ENCODE results near the gene FRAS1. TPM values are rescaled to one million over a fixed set of nuclear protein-coding genes. Genes with fewer than 3 reads are reported as not detected.

FRAS1 gene
- total and polyA plus RNA-seq, 2 donors (not counting 3 experiments of a cell fraction or from before 2014, with no cell fraction given), result 1.4 to 3.6 TPM

DNA sequence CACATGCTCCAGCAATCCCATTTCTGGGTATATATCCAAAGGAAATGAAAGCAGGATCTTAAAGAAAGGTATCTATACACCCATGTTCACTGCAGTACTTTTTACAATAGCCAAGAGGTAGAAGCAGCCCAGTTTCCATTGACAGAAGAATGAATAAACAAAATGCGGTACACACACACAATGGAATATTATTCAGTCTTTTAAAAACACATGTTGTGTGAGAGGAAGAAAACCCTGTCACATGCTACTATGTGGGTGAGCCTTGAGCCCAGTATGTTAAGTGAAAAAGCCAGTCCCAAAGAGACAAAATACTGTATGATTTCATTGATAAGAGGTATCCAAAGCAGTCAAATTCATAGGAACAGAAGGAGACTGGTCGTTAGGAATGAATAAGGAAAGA, 500.7 kb downstream of the FRAS1 start:
- H3K9me1 ChIP-seq (replicated peaks; ENCODE audit: control insufficient read depth, extremely low read depth, insufficient read depth, low read length), result no peaks in the 10 kb centered on the region
- peak; percentile 33 for DNase-seq (ENCODE audit: low read depth, low spot score)
- FAIRE-seq, result no peak
- intact Hi-C loops (cut with micrococcal nuclease), result no loop called here
- TF ChIP-seq JUN (IDR thresholded peaks at IDR 0.05; ENCODE audit: borderline replicate concordance, insufficient read depth, insufficient read length, low read depth), result no peak
- no peak for TF ChIP-seq FOS (IDR thresholded peaks at IDR 0.05; ENCODE audit: borderline replicate concordance, insufficient read depth, low read length)
- no peak for TF ChIP-seq POLR2AphosphoS5 (IDR thresholded peaks at IDR 0.05; ENCODE audit: insufficient read depth, low read depth, low read length)
- no peak for TF ChIP-seq GATA2 (IDR thresholded peaks at IDR 0.05; ENCODE audit: insufficient read depth, insufficient read length, low read depth, low read length)
- no peak for TF ChIP-seq MAX (IDR thresholded peaks at IDR 0.05; ENCODE audit: insufficient read depth, insufficient read length)
- TF ChIP-seq MYC (IDR thresholded peaks at IDR 0.05; ENCODE audit: low read depth, low read length), result no peak
- no peak for TF ChIP-seq POLR2A (IDR thresholded peaks at IDR 0.05; ENCODE audit: low read depth, low read length)
- no peak for TF ChIP-seq EZH2 (IDR thresholded peaks at IDR 0.05; ENCODE audit: borderline replicate concordance, low read depth, low read length, severe bottlenecking)
- TF ChIP-seq, protein P1, sequence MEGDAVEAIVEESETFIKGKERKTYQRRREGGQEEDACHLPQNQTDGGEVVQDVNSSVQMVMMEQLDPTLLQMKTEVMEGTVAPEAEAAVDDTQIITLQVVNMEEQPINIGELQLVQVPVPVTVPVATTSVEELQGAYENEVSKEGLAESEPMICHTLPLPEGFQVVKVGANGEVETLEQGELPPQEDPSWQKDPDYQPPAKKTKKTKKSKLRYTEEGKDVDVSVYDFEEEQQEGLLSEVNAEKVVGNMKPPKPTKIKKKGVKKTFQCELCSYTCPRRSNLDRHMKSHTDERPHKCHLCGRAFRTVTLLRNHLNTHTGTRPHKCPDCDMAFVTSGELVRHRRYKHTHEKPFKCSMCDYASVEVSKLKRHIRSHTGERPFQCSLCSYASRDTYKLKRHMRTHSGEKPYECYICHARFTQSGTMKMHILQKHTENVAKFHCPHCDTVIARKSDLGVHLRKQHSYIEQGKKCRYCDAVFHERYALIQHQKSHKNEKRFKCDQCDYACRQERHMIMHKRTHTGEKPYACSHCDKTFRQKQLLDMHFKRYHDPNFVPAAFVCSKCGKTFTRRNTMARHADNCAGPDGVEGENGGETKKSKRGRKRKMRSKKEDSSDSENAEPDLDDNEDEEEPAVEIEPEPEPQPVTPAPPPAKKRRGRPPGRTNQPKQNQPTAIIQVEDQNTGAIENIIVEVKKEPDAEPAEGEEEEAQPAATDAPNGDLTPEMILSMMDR (IDR thresholded peaks at IDR 0.05; ENCODE audit: extremely low read depth in 1 of 2, insufficient read depth in 1 of 2, low read depth in 1 of 2, low read length in 2 of 2), result no peak
- H3K9ac ChIP-seq (replicated peaks; ENCODE audit: extremely low read depth, insufficient read depth, low read length), result no peak overlapping the region
- no peaks in the 10 kb centered on the region for H3K36me3 ChIP-seq (ENCODE audit: control insufficient read depth in 2 of 2, extremely low read depth in 1 of 2, insufficient read depth in 2 of 2, low read length in 2 of 2)
- no peaks in the 10 kb centered on the region for H3K27me3 ChIP-seq (ENCODE audit: control insufficient read depth in 2 of 2, insufficient read depth in 2 of 2, low read length in 2 of 2)
- H2AFZ ChIP-seq (ENCODE audit: low read depth, low read length), result peak overlapping the region; percentile 52
- peak overlapping the region; percentile 35 for H3K27ac ChIP-seq (ENCODE audit: insufficient read depth, low read depth, low read length)
- POLR2A ChIA-PET, result no interaction called here
- H3K4me3 ChIP-seq (replicated peaks in 1 of 3; ENCODE audit: insufficient read depth in 1 of 3, low read depth in 1 of 3, low read length in 3 of 3), result no peak overlapping the region
- H3K79me2 ChIP-seq (ENCODE audit: control insufficient read depth, insufficient read depth, low read length), result no peaks in the 10 kb centered on the region
- dilution Hi-C loops (cut with MboI; ENCODE audit: extremely low pct_ligation_motif_present, low sequenced_read_pairs), result no loop called here
- no peaks in the 10 kb centered on the region for H4K20me1 ChIP-seq (replicated peaks; ENCODE audit: control insufficient read depth, extremely low read depth, insufficient read depth, low read length)
- H3K9me3 ChIP-seq (replicated peaks; ENCODE audit: control insufficient read depth, insufficient read depth, low read length), result no peaks in the 10 kb centered on the region
- peak overlapping the region; percentile 14 for H3K4me2 ChIP-seq (ENCODE audit: insufficient read depth, low read length)
- CTCF ChIA-PET, result no interaction called here
- BruUV-seq (replicated peaks), result no TSS peak
- H3K4me1 ChIP-seq (ENCODE audit: control insufficient read depth, extremely low read depth, insufficient read depth, low read length), result peaks cover 63% of the 10 kb centered on the region

All from endothelial cell of umbilical vein (primary cell).